Measurements from ENCODE around the gene PTH2. TPM values are rescaled to one million over a fixed set of nuclear protein-coding genes. Genes with fewer than 3 reads are reported as not detected.
A peak's percentile ranks its signal among the peaks of the same experiment; 100 is the strongest.

Gene PTH2
- total and polyA plus RNA-seq, 10 of the 15 experiments (the other 5 are each of a cell fraction or from before 2014, with no cell fraction given): not detected

- TF ChIP-seq ZBTB40 (IDR thresholded peaks at IDR 0.05; ENCODE audit: borderline replicate concordance): no peak
- TF ChIP-seq RAD51 (IDR thresholded peaks at IDR 0.05): no peak
- no peak for TF ChIP-seq HDAC2 (IDR thresholded peaks at IDR 0.05)
- TF ChIP-seq CBFB (IDR thresholded peaks at IDR 0.05; ENCODE audit: low read depth): no peak
- no peak for TF ChIP-seq SREBF1 (IDR thresholded peaks at IDR 0.05; ENCODE audit: low read length)
- TF ChIP-seq CREB1 (IDR thresholded peaks at IDR 0.05; ENCODE audit: low read depth): peak; percentile 58; the same call in 1 of the 2 replicates
- no peak for TF ChIP-seq E2F8 (IDR thresholded peaks at IDR 0.05; ENCODE audit: low read depth, partially characterized antibody)
- no peak for TF ChIP-seq IRF3 (IDR thresholded peaks at IDR 0.05)
- TF ChIP-seq TCF3 (IDR thresholded peaks at IDR 0.05; ENCODE audit: borderline replicate concordance, insufficient read depth, low read depth, low read length): no peak
- no peak for TF ChIP-seq ZNF274 (IDR thresholded peaks at IDR 0.05; ENCODE audit: insufficient read depth, insufficient read length)
- peak; percentile 67 for TF ChIP-seq ATF7 (IDR thresholded peaks at IDR 0.05; ENCODE audit: low read depth)
- TF ChIP-seq CREM (IDR thresholded peaks at IDR 0.05; ENCODE audit: low read depth): 0 out of 2 replicates have a peak, but pooled peaks have one; percentile 47
- no peak for TF ChIP-seq USF1 (IDR thresholded peaks at IDR 0.05; ENCODE audit: borderline replicate concordance, extremely low read length, insufficient read depth, low read depth, low read length)
- no peak for TF ChIP-seq ASH2L (IDR thresholded peaks at IDR 0.05; ENCODE audit: borderline replicate concordance, low read depth)
- no peak for TF ChIP-seq NR2C1 (IDR thresholded peaks at IDR 0.05)
- no peak for TF ChIP-seq ZBED1 (IDR thresholded peaks at IDR 0.05; ENCODE audit: borderline replicate concordance)
- no peak for TF ChIP-seq CBX3 (IDR thresholded peaks at IDR 0.05; ENCODE audit: borderline replicate concordance, low read depth)
- TF ChIP-seq NBN (IDR thresholded peaks at IDR 0.05): 0 out of 2 replicates have a peak, but pooled peaks have one; percentile 31
- TF ChIP-seq JUNB (IDR thresholded peaks at IDR 0.05): no peak
- TF ChIP-seq CEBPB (IDR thresholded peaks at IDR 0.05; ENCODE audit: borderline replicate concordance in 1 of 2, low read depth in 2 of 2, low read length in 2 of 2): no peak
- TF ChIP-seq MXI1 (IDR thresholded peaks at IDR 0.05; ENCODE audit: low read depth, low read length): no peak
- TF ChIP-seq NR2C2 (IDR thresholded peaks at IDR 0.05; ENCODE audit: borderline replicate concordance, control insufficient read depth, insufficient read length, low read depth): no peak
Observed at GRCh38 chr19:49436381-49437017, 13.3 kb upstream of the PTH2 start (continued).

Measured in GM12878 (cell line).